GM19238 (cell line): Measurements from ENCODE around the gene SASH3.

Experiments used
- DNase-seq: peaks from one replicate; pipeline ENCODE4 v3.0.0; 2011; ENCODE audit warnings: low spot score; ENCODE audit not compliant: insufficient read length

Gene SASH3

DNA sequence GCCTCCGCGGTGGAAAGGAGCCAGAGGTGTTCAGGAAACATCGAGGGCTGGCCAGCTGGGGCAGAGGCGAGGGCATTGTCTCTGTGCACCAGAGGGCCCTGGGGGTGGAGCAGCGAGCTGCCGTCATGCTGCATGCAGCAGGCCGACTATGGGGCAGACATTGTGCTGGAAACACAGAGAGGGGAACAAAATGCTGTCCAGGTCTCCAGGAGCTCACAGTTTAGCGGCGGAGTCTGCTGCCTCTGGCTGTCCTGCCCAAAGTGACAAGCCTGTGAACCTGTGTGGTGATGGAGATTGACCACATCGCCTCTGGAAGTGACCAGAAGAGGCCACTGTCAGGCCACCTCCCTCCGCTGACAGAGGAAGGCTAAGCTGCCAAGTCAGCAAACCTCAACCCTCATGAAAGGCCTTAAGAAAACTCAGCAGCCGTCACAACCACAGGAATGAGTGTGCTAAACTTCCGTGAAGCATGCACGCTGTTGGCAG lies 20.1 kb upstream of the SASH3 start:
- no peak for DNase-seq

DNA sequence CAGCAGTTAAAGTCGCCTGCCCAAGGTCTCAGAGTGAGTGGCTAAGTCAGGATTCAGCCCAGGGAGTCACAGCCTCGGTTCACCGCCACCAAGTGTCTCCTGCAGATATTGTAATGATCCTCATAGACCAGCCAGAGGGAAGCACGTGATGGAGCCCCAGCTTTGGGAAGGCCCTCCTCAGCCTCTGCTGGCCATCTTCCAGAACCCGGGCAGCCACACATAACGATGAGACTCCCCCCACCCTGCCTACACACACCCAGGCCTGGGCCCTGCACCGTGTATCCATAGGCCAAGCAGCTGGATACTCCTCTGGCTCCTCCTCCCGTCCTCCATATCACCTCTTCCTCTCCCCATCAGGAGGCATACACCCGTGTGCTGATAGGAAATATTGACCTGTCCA lies 19.6 kb upstream of the SASH3 start:
- no peak for DNase-seq

DNA sequence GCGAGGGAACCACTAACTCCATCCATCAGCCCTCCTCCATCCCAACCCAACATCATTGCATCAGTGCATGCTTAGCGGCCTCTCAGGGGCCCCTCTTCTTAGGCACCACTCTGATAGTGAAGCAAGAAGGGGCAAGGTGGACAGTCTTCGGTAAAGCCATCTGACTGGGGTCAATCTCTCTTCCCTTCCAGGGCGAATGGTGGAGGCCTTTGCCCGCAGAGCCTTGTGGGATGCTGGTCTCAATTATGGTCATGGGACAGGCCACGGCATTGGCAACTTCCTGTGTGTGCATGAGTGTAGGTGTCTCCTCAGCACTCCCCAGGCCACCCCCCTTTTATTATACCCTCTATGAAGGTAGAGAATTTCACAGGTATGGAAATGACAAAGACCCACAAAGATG lies 18.8 kb upstream of the SASH3 start:
- DNase-seq = no peak

DNA sequence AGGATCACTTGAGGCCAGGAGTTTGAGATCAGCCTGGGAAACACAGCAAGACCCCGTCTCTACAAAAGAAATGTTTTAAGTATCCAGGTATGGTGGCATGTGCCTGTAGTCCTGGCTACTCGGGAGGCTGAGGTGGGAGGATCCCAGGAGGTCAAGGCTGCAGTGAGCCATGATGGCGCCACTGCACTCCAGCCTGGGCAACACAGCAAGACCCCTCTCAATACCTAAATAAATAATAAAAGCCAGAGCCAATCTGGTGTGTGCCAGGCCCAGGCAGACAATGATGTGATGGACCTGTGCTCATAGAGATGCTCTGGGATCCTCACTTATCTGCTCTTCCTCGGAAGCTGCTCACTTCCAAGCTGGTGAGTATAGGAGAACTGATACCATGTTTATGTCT lies 18.2 kb upstream of the SASH3 start:
- DNase-seq = no peak

DNA sequence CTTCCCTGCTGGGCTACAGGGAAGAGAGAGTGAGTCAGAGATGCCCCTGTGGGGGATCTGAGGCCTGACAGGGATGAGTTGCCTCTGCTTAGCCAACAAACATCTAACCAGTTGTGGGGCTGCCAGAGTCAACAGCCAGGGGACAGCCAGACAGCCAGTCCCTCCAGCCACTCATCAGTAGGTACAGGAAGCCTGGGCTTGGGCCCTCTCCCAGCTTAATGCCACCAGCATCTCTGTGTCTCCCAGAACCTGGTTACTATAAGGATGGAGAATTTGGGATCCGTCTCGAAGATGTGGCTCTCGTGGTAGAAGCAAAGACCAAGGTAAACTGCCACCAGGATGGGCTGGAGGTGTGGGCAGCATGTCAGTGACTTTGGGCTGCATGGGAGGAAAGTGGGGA lies 17.3 kb upstream of the SASH3 start:
- DNase-seq = no peak

DNA sequence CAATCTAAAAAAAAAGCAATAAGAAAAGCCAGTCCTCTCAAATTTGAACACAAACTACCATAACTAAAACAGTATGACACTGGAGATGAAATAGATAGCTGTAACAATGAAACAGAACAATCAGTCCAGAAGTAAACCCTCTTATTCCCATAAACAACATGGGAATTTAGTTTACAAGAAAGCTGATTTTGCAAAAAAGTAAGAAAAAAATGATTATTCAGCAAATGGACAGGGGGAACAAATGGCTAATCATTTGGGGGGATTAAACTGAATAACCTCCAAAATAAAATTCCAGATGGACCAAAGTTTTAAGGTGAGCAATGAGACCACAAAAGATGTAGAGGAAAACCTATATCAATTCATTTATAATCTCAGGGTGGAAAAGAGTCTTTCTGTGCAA lies 16.1 kb upstream of the SASH3 start:
- DNase-seq = no peak

- DNase-seq = no peak
Observed at GRCh38 chrX:129768186-129768585, 11.6 kb upstream of the SASH3 start.

- no peak for DNase-seq
Observed at GRCh38 chrX:129768586-129769466, 10.9 kb upstream of the SASH3 start.

DNA sequence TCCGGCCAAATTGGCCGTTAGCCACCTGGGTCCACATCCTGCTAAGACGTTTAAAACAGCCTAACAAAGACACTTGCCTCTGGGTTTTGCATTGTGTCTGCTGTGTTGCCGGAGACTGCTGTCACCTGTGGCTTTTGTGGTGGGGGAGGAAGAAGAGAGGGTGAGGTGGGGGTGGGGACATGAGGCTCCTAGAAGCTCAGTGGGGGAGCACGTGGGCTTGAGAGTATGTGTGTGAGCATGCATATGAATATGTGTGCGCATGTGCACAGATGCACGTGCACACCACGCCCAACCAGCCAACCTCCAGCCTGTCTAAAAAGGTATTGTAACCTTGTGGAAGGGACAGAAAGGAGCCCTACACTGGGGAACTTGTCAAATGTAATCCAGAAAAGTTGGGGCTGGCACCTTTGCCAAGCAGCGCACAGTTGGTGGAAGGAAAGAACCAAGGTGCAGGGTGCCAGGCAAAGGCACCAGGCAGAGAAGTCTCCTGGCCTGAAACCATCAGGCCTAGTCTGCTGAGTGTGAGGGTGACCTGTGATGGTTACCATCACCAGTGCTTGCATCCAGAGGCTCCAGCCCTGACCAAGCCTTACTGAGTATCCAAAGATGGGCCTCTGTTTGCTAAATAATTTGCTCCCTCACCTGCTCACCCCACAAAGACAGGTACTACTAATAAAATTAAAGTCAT lies 10.1 kb upstream of the SASH3 start:
- DNase-seq = peak; percentile 56

DNA sequence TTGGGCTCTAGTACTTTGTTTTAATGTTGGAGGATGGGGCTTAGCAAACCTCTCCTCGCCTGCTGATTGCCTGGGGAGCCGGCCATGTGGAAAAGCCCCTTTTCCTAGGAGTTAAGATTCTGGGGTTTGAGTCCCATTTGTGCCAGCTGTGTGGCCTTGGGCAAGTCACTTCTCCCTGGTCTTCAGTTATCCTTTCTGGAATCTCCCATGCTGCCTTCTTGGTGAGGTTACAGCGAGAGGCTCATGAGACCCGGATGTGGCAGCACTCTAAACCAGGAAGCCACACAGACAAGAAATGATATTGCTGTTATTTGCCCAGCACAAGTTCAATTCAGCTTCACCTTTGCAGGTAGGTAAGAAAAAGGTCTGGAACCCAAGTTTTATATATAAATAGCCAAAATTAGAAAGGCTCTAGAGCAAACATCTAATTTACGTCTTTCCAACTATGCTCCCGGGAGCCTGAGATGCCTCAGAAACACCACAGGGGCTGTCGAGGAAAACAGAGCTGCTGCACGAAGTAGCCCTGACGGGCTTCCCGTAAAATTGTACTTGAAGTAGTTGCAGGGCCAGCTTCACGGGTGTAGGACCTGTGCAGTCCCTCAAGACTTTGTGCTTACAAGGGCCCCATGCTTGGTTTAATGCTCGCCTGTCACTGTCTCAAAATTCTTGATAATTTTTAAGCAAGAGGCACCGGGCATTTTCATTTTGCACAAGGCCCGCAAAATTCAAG lies 8.3 kb upstream of the SASH3 start:
- DNase-seq = no peak

- DNase-seq = peak; percentile 57
Observed at GRCh38 chrX:129772796-129773431, 6.8 kb upstream of the SASH3 start.

DNA sequence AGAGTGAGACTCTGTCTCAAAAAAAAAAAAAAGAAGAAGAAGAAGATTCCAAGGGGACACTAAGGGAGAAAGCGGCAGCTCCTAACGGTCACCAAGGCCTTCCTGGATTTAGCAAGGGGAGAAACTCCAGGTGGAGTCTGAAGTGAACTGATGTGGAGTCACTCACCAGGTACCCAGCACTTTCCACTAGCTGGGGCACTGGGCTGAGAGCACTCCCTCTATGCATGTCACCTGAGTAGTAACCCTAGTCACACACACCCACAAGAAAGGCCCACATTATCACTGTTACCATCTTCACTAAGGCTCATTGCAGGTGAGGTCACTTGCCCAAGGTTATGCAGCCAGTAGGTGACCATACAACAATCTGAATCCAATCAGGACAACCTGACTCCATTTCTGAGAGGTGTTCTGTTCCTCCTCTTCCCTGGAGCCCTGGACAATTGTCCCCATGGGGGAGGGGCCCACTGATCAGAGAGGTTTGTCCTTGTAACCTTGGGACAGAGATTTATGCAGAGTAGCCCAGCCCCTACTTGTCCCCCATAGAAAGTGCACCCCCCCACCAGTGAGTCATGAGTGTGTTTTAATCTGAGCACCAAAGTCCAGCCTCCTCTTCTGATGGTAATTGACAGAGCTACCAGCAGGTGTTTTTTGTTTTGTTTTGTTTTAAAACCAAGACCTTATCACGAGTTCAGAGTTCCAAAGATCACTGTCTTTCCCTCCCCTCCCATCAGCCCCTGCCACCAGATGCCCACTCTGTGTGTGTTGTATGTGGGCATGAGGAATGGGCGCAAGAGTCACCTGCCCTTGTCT lies 5.9 kb upstream of the SASH3 start:
- no peak for DNase-seq

- DNase-seq = no peak
Observed at GRCh38 chrX:129777218-129778030, 2.3 kb upstream of the SASH3 start.

DNA sequence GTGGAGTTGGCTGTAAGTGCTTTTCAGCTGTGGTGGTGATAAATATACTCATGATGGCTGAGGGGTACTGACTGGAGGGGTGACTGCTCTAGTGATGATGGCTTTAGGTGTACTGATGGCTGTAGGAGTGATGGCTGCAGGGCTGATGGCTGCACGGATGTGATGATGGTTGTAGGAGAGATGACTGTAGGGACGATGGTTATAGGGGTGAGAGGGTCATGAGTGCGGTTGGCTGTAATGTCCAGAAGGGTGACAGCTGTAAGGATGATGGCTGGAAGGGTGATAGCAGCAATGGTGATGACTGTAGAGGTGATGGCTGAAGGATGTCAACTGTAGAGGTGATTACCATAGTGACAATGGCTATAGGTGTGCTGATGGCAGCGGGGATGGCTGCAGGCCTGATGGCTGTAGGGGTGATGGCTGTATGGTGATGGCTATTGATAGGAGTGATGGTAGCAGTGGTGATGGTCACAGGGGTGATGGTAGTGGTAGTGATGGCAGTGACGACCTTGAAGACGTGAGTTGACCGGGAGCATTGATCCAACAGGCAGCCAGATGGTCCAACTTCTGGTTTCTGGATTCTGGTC lies 570 bp upstream of the SASH3 start:
- no peak for DNase-seq

GRCh38 chrX:129780441-129781105 lies 824 bp downstream of the SASH3 start:
- DNase-seq = no peak

DNA sequence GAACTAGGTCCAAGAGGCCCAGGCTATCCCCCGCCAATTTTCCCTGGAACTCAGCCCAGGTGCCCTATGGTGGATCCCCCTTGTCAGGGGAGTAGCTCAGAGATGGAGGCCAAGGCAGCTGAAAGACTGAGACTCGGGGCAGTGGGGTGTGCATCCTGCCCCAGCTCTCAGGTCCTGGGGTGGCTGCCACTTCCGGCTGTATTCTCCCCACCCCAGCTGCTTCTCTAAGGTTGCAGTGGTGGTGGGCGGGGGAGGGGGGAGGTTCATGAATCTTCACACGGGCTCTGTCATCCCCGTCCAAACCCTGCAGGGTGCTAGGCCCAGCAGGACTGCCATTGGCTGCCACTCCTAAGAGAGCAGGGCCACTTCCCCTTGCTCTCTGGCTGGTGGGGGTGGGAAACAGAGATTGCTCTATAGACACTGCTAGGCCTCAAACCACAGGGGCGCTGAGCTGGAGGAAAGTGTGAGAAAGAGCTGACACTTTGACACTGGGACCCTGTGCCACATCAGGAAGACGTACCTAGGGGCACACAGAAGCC lies 1.5 kb downstream of the SASH3 start:
- peak; percentile 70 for DNase-seq

GRCh38 chrX:129781680-129782495 lies 2.1 kb downstream of the SASH3 start:
- no peak for DNase-seq

DNA sequence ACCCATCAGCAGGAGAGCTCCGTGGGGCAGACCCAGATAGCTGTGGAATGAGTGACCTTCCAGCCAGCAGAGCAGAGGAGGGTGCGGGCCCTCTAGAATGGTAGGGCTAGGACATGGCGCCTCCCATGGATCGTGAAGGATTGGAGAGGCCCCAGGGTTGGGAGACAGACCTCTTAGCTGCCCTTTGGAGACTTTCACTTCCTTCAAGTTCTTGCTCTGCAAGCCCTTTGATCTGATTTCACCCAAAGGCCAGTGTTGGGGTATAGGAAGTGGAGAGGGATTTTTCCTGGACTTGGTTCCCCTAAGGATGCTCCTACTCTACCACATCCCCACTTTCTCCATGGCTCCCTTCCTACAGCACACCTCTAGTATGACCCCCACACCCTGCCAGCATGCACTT lies 3.0 kb downstream of the SASH3 start:
- DNase-seq = no peak
